HepG2 (cell line): ENCODE results near the gene URB1. TPM values are rescaled to one million over a fixed set of nuclear protein-coding genes. Genes with fewer than 3 reads are reported as not detected.
"Not testable (repeated sequence)": the region's sequence is repeated elsewhere in the genome, so short reads cannot be mapped to it uniquely, and the experiment has no call there.

Experiments
- ATAC-seq: fragments of 200-7000 bp; cut with Tn5 transposase; 3 replicates; pipeline ENCODE4 v1.9.1; 2020; ENCODE audit warnings: mild to moderate bottlenecking, moderate library complexity
- BruUV-seq: library from RNA; stranded (reverse); fragments of 400-500 nt; replicated peaks from 2 replicates; lab custom pipeline; 2021; lab: Mats Ljungman, UMichigan
- CTCF ChIA-PET: fragments of 300-600 bp; formaldehyde crosslinking; extraction: SDS; loops from one replicate; lab custom pipeline; 2021; ENCODE audit warnings: low total read pairs, inconsistent platforms, low intra/inter-chr PET ratio; lab: Yijun Ruan, JAX
- POLR2A ChIA-PET: fragments of 350-600 bp; sonication (Branson Sonifier 250); formaldehyde crosslinking; loops from one replicate; lab custom pipeline; 2020; ENCODE audit warnings: antibody characterized with exemption, inconsistent platforms; lab: Yijun Ruan, JAX
- DNase-seq: peaks from one replicate; pipeline ENCODE4 v3.0.0-alpha.2; 2015; ENCODE audit warnings: low spot score
- FAIRE-seq: peaks from 3 replicates; lab custom pipeline; 2011; peaks lifted over from hg19 to GRCh38; lab: Jason Lieb, UNC
- H2AFZ ChIP-seq: one replicate; pipeline ENCODE4 v1.6.1; 2011; ENCODE audit warnings: low read length, inconsistent platforms
- H3K27ac ChIP-seq: fragments of 300-600 bp; 3 replicates; pipeline ENCODE4 v1.8.0; 2011; ENCODE audit warnings: mixed run types, mild to moderate bottlenecking, mixed read lengths, low read length, inconsistent platforms; ENCODE audit not compliant: insufficient read depth; ENCODE audit errors: extremely low read length
- H3K27me3 ChIP-seq, 2 experiments: fragments of 200-600 bp in 1 of 2; 2 replicates in 1 of 2; 3 replicates in 1 of 2; pipeline versions ENCODE4 v1.6.0 to v1.8.0; 2011; ENCODE audit warnings: low read length in 2 of 2, mild to moderate bottlenecking in 2 of 2, moderate library complexity in 2 of 2, inconsistent platforms in 1 of 2; ENCODE audit not compliant: insufficient read depth in 2 of 2, control insufficient read depth in 1 of 2
- H3K36me3 ChIP-seq, 2 experiments: fragments of 200-600 bp in 1 of 2; replicated peaks in 1 of 2; 2 replicates in 1 of 2; 3 replicates in 1 of 2; pipeline versions ENCODE4 v1.5.1 to v1.8.0; 2011; ENCODE audit warnings: low read length in 2 of 2, inconsistent platforms in 1 of 2; ENCODE audit not compliant: insufficient read depth in 2 of 2, control insufficient read depth in 1 of 2
- H3K4me1 ChIP-seq: 2 replicates; pipeline ENCODE4 v1.5.1; 2012; ENCODE audit warnings: low read length, inconsistent platforms; ENCODE audit not compliant: insufficient read depth
- H3K4me2 ChIP-seq: 2 replicates; pipeline ENCODE4 v1.6.0; 2011; ENCODE audit warnings: low read depth, low read length, inconsistent platforms
- H3K4me3 ChIP-seq, 3 experiments: fragments of 200-600 bp in 1 of 3; sonication (generic), shearing (Covaris generic) in 1 of 3; replicated peaks in 1 of 3; 2 replicates each; pipeline ENCODE4 v1.5.1; 2011 to 2016; ENCODE audit warnings: low read length in 3 of 3, inconsistent platforms in 2 of 3, low read depth in 2 of 3, mild to moderate bottlenecking in 2 of 3, control low read depth in 1 of 3, mixed read lengths in 1 of 3; ENCODE audit not compliant: insufficient read depth in 1 of 3
- H3K79me2 ChIP-seq: one replicate; pipeline ENCODE4 v1.6.1; 2011; ENCODE audit warnings: low read length, inconsistent platforms; ENCODE audit not compliant: insufficient read depth
- H3K9ac ChIP-seq: 2 replicates; pipeline ENCODE4 v1.6.0; 2011; ENCODE audit warnings: mild to moderate bottlenecking, low read depth, low read length, inconsistent platforms; ENCODE audit not compliant: insufficient read depth
- H3K9me3 ChIP-seq: 2 replicates; pipeline ENCODE4 v1.5.1; 2012; ENCODE audit warnings: mild to moderate bottlenecking, low read length
- H4K20me1 ChIP-seq: 2 replicates; pipeline ENCODE4 v1.6.0; 2011; ENCODE audit warnings: inconsistent platforms, mild to moderate bottlenecking, low read length, moderate library complexity; ENCODE audit not compliant: insufficient read depth
- ATAD3A ChIP-seq: sonication (generic); formaldehyde crosslinking; IDR thresholded peaks from 2 replicates; pipeline ENCODE4 v1.4.0; 2020; ENCODE audit warnings: missing genetic modification reagents
- HDAC6 ChIP-seq: fragments of 200-600 bp; sonication (generic); IDR thresholded peaks from 2 replicates; pipeline ENCODE4 v1.7.0; 2017; ENCODE audit warnings: mild to moderate bottlenecking, antibody characterized with exemption, low read length, low read depth
- NFATC3 ChIP-seq: sonication (generic); formaldehyde crosslinking; IDR thresholded peaks from 2 replicates; pipeline ENCODE4 v1.5.1; 2020; ENCODE audit warnings: mild to moderate bottlenecking, missing genetic modification reagents
- ZNF75D ChIP-seq: sonication (generic); formaldehyde crosslinking; IDR thresholded peaks from 2 replicates; pipeline ENCODE4 v1.8.1; 2023; ENCODE audit warnings: missing genetic modification reagents, mild to moderate bottlenecking, borderline replicate concordance
- WGBS: methylation state at CpG from one replicate; pipeline ENCODE4 v1.1.6; 2017; ENCODE audit warnings: low lambda C conversion rate; 5-methylcytosine and 5-hydroxymethylcytosine counted together
- in situ Hi-C: cut with HindIII; loops from 2 replicates; pipeline ENCODE4 v1.10.0; 2017; ENCODE audit warnings: low pct_unique_long_range_greater_than_20kb; ENCODE audit not compliant: extremely low pct_ligation_motif_present
- intact Hi-C: fragments of 100-400 bp; cut with micrococcal nuclease; formaldehyde crosslinking; loops from one replicate; pipeline ENCODE4 v1.10.0; 2022; ENCODE audit not compliant: unreplicated experiment
- polyA plus RNA-seq, 8 experiments: library from polyadenylated mRNA; depleted of rRNA in 3 of 8; stranded (reverse) in 7 of 8; unstranded in 1 of 8; fragments of >200 nt; fragmentation: Illumina TruSeq in 4 of 8; extraction: Trizol in 4 of 8; gene quantifications; 2 replicates each; pipeline versions ENCODE4 v1.2.1 to v1.2.3, GENCODE V29; 2011 to 2016; ENCODE audit warnings: low read depth in 4 of 8, missing spikeins in 1 of 8, mixed read lengths in 1 of 8; ENCODE audit not compliant: insufficient read depth in 1 of 8
- total RNA-seq, 5 experiments: library from RNA; depleted of rRNA; stranded (reverse); fragments of >200 nt; fragmentation: Illumina TruSeq; extraction: Trizol; gene quantifications; 2 replicates each; pipeline ENCODE4 v1.2.3, GENCODE V29; 2016; ENCODE audit warnings: low read depth in 1 of 5
- TF ChIP-seq, protein P1 (sequence below): sonication (generic); formaldehyde crosslinking; IDR thresholded peaks from 2 replicates; pipeline ENCODE4 v1.5.0; 2020; ENCODE audit warnings: mild to moderate bottlenecking, missing genetic modification reagents, borderline replicate concordance

The URB1 gene
- total and polyA plus RNA-seq, 2 of the 13 experiments (the other 11 are each of a cell fraction or from before 2014, with no cell fraction given) = 4.5 to 16.7 TPM

DNA sequence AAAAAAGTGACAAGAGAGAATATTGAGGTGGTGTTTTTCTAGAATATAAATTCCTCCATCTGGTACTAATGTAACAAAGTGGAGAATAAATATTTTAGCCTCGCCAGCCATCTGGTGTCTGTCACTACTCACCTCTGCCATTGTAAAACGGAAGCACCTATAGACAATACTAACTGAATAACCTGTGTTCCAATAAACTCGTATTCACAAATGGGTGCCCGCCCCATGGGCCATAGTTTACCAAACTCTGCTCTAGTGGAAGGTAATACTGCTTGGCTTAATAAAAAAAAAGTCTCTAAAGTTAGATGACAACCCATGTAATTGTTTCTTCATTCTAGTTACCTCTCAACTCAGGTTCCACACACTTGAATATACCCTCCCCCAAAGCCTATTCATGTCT lies 122.1 kb downstream of the URB1 start (continued):
- TF ChIP-seq, protein P1, sequence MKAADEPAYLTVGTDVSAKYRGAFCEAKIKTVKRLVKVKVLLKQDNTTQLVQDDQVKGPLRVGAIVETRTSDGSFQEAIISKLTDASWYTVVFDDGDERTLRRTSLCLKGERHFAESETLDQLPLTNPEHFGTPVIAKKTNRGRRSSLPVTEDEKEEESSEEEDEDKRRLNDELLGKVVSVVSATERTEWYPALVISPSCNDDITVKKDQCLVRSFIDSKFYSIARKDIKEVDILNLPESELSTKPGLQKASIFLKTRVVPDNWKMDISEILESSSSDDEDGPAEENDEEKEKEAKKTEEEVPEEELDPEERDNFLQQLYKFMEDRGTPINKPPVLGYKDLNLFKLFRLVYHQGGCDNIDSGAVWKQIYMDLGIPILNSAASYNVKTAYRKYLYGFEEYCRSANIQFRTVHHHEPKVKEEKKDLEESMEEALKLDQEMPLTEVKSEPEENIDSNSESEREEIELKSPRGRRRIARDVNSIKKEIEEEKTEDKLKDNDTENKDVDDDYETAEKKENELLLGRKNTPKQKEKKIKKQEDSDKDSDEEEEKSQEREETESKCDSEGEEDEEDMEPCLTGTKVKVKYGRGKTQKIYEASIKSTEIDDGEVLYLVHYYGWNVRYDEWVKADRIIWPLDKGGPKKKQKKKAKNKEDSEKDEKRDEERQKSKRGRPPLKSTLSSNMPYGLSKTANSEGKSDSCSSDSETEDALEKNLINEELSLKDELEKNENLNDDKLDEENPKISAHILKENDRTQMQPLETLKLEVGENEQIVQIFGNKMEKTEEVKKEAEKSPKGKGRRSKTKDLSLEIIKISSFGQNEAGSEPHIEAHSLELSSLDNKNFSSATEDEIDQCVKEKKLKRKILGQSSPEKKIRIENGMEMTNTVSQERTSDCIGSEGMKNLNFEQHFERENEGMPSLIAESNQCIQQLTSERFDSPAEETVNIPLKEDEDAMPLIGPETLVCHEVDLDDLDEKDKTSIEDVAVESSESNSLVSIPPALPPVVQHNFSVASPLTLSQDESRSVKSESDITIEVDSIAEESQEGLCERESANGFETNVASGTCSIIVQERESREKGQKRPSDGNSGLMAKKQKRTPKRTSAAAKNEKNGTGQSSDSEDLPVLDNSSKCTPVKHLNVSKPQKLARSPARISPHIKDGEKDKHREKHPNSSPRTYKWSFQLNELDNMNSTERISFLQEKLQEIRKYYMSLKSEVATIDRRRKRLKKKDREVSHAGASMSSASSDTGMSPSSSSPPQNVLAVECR (CRISPR knock-in tag) = no peak
- no peak for TF ChIP-seq ZNF75D (CRISPR knock-in tag)
- no peak for TF ChIP-seq HDAC6
- TF ChIP-seq ATAD3A (CRISPR knock-in tag) = no peak
- no peak for TF ChIP-seq NFATC3 (CRISPR knock-in tag)

DNA sequence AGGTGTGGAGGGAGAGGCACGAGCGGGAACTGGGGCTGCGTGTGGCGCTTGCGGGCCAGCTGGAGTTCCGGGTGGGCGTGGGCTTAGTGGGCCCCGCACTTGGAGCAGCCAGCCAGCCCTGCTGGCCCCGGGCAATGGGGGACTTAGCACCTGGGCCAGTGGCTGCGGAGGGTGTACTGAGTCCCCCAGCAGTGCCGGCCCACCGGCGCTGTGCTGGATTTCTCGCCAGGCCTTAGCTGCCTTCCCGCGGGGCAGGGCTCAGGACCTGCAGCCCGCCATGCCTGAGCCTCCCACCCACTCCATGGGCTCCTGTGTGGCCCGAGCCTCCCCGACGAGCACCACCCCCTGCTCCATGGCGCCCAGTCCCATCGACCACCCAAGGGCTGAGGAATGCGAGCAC lies 127.5 kb downstream of the URB1 start:
- H3K27me3 ChIP-seq, H3K9ac ChIP-seq, H3K9me3 ChIP-seq, CTCF ChIA-PET, ATAC-seq, BruUV-seq, FAIRE-seq, H3K79me2 ChIP-seq, H3K4me2 ChIP-seq, POLR2A ChIA-PET, H4K20me1 ChIP-seq, H3K4me3 ChIP-seq, H3K4me1 ChIP-seq, DNase-seq, H2AFZ ChIP-seq, intact Hi-C loops, H3K27ac ChIP-seq: not testable (repeated sequence)
- in situ Hi-C loops = loop anchor here (25.0 kb wide), 1 partner anchor 278 kb away; no protein-coding TSS in a partner anchor
- WGBS = 100% methylated on average over 2 of the region's 23 CpGs
- H3K36me3 ChIP-seq = peaks cover 7 to 26% of the 10 kb centered on the region in 2 experiments
